ENCODE results near the gene GPR176.

Gene GPR176

DNA sequence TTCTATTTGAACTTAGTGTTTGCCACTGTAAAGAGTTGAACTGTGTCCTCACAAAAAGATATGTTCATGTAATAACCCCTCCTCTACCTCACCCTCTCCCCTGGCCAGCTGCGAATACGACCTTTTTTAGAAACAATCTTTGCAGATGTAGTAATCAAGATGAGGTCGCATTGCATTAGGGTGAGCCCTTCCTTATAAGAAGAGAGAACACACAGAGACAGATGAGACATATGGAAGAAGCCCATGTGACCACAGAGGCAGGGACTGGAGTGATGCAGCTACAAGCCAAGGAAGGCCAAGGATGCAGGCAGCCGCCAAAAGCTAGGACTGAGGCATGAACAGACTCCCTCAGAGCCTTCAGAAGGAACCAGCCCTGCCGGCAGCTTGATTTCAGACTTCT lies 27.6 kb downstream of the GPR176 start:
- Mint-ChIP-seq H3K27me3 (peaks cover 11% of the 10 kb centered on the region), H3K9me3 (no peaks in the 10 kb centered on the region), H3K4me3 (no peak overlapping the region), H3K36me3 (no peaks in the 10 kb centered on the region), H3K4me1 (no peaks in the 10 kb centered on the region), H3K27ac (no peak overlapping the region)
- DNase-seq: no peak
- CTCF ChIA-PET: no interaction called here

- H3K4me1 Mint-ChIP-seq: no peaks in the 10 kb centered on the region
- peaks cover 10% of the 10 kb centered on the region for H3K27me3 Mint-ChIP-seq
- H3K4me3 Mint-ChIP-seq: no peak overlapping the region
- H3K27ac Mint-ChIP-seq: no peak overlapping the region
- H3K9me3 Mint-ChIP-seq: no peaks in the 10 kb centered on the region
- H3K36me3 Mint-ChIP-seq: no peaks in the 10 kb centered on the region
- no peak for DNase-seq
- CTCF ChIA-PET: interaction anchor here (0.8 to 1.1 kb wide), 3 partner anchors 17 to 530 kb away, joined by 3 read pairs; no protein-coding TSS in a partner anchor
Measured at GRCh38 chr15:39890621-39891020, 29.4 kb downstream of the GPR176 start.

DNA sequence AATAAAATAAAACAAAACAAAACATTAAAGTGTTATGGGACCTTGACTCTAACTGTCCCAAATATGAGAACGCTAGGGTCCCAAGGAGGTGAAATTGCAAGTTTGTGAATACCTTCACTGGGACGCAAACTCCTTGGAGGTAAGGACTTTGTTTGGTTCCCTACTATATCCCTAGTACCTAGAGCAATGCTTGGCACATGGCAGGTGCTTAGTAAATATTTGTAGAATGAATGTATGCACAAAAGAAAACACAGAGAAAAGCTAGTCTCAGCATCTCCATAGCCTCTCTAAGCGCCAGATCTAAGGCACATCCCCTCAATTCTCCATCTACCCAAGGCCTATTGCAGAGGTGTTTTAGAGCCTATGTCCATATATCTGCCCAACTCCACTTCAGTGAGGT lies 30.5 kb downstream of the GPR176 start:
- Mint-ChIP-seq H3K27ac (no peak overlapping the region), H3K4me1 (no peaks in the 10 kb centered on the region), H3K4me3 (no peak overlapping the region), H3K9me3 (no peaks in the 10 kb centered on the region), H3K27me3 (peaks cover 13% of the 10 kb centered on the region), H3K36me3 (no peaks in the 10 kb centered on the region)
- CTCF ChIA-PET: interaction anchor here (1.0 to 1.1 kb wide), 2 partner anchors 15 to 218 kb away, joined by 3 read pairs; no protein-coding TSS in a partner anchor
- no peak for DNase-seq

DNA sequence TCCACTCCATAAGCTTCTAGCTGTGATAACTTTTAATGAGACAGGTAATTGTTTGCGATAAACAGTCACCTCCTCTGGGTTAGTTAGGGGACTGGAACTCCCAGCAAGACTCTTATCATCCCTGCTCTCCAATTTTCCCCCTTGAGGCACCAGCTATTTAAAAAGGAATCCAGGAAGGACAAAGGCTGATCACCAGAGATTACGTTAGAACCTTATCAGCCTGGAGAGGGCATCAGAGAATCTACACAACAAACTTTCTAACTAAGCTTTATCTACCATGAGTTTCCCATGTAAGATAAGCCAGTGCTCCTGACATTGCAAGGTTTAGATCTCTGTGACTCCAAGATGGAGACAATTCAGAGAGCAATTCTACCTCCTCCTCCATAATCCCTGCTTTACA lies 31.3 kb downstream of the GPR176 start:
- Mint-ChIP-seq H3K9me3 (no peaks in the 10 kb centered on the region), H3K27ac (no peak overlapping the region), H3K4me3 (no peak overlapping the region), H3K36me3 (no peaks in the 10 kb centered on the region), H3K4me1 (no peaks in the 10 kb centered on the region), H3K27me3 (peaks cover 20% of the 10 kb centered on the region)
- CTCF ChIA-PET: interaction anchor here (0.6 to 2.1 kb wide), 7 partner anchors 14 to 146 kb away, joined by 3 to 11 read pairs (median 4); no protein-coding TSS in a partner anchor
- no peak for DNase-seq

DNA sequence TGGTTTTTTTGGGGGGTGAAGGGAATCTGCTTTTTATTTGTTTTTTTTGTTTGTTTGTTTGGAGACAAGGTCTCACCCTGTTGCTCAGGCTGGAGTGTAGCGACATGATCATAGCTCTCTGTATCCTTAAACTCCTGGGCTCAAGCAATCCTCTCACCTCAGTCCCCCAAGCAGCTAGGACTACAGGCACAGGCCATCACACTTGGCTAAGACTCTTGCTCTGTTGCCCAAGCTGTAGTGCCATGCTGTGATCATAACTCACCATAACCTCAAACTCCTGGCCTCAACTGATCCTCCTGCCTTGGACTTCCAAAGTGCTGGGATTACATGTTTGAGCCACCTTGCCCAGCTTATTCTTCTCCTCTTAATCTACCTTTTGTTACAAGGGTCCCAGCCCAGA lies 31.8 kb downstream of the GPR176 start:
- Mint-ChIP-seq H3K9me3 (no peaks in the 10 kb centered on the region), H3K27me3 (peaks cover 22% of the 10 kb centered on the region), H3K36me3 (no peaks in the 10 kb centered on the region), H3K27ac (no peak overlapping the region), H3K4me1 (no peaks in the 10 kb centered on the region), H3K4me3 (no peak overlapping the region)
- CTCF ChIA-PET: interaction anchor here (0.9 to 2.1 kb wide), 9 partner anchors 12 to 147 kb away, joined by 3 to 11 read pairs (median 4); no protein-coding TSS in a partner anchor
- no peak for DNase-seq

GRCh38 chr15:39887832-39888231 lies 32.2 kb downstream of the GPR176 start:
- Mint-ChIP-seq H3K9me3 (no peaks in the 10 kb centered on the region), H3K4me1 (no peaks in the 10 kb centered on the region), H3K27me3 (peaks cover 22% of the 10 kb centered on the region), H3K36me3 (no peaks in the 10 kb centered on the region), H3K27ac (no peak overlapping the region), H3K4me3 (no peak overlapping the region)
- DNase-seq: peak; percentile 37
- CTCF ChIA-PET: interaction anchor here (0.9 to 2.1 kb wide), 9 partner anchors 12 to 147 kb away, joined by 3 to 11 read pairs (median 4); no protein-coding TSS in a partner anchor

GRCh38 chr15:39887211-39887610 lies 32.9 kb downstream of the GPR176 start:
- no peaks in the 10 kb centered on the region for H3K36me3 Mint-ChIP-seq
- H3K9me3 Mint-ChIP-seq: no peaks in the 10 kb centered on the region
- CTCF ChIA-PET: interaction anchor here (1.0 to 2.1 kb wide), 4 partner anchors 11 to 148 kb away, joined by 3 to 11 read pairs (median 4); no protein-coding TSS in a partner anchor
- no peak overlapping the region for H3K4me3 Mint-ChIP-seq
- H3K27ac Mint-ChIP-seq: no peak overlapping the region
- no peaks in the 10 kb centered on the region for H3K4me1 Mint-ChIP-seq
- H3K27me3 Mint-ChIP-seq: peaks cover 22% of the 10 kb centered on the region
- DNase-seq: no peak

DNA sequence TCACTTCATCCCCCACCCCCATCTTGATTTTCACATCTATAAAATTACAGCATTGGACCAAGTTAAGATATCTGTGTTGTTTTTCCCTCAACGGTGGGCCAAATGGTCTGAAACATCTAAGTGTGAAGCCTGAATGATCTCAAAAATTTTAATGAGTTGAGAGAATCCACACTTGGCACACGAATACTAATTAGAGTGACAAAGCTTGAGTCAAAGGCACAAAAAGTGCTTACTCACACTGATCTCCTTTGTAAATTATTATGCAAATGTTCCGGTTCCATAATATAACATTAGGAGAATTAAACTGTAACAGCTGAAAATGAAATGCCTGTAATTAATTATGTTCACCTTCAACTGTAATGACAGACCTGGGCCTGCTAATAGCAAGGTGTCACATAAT lies 33.6 kb downstream of the GPR176 start:
- Mint-ChIP-seq H3K9me3 (no peaks in the 10 kb centered on the region), H3K27me3 (peaks cover 22% of the 10 kb centered on the region), H3K4me1 (no peaks in the 10 kb centered on the region), H3K4me3 (no peak overlapping the region), H3K27ac (no peak overlapping the region), H3K36me3 (no peaks in the 10 kb centered on the region)
- CTCF ChIA-PET: no interaction called here
- no peak for DNase-seq

DNA sequence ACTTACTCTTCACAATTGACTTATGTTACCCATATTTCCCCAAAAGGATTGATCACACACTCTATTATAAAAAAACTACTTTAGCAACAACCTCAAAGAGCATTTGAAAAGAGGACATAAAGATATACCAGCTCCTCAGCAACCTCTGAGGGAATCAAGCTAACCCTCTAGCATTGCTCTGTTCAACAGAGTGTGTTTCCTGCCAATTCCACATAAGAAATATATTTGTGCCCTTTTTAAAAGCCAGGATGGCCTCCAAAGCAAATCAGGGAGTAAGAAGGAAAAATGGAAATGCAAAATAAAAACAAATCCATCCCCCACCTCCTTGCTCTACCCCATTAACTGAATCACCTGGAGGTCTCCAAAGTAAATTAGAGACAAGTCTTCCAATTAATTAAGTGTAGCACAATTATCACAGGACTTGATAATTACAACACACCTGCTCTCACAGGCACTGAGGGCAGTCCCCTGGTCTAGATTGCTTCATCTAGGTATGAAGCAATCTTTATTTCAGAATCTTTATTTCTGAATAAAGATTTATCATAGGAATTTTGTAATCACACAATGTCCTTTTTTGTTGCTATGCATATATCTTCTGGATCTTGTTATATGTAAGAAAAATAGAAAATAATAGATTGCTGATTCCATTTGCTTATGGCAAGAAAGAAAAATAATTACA lies 34.8 kb downstream of the GPR176 start:
- Mint-ChIP-seq H3K36me3 (no peaks in the 10 kb centered on the region), H3K4me3 (no peak overlapping the region), H3K9me3 (no peaks in the 10 kb centered on the region), H3K4me1 (no peaks in the 10 kb centered on the region), H3K27me3 (peaks cover 22% of the 10 kb centered on the region), H3K27ac (no peak overlapping the region)
- CTCF ChIA-PET: no interaction called here
- no peak for DNase-seq

- no peak overlapping the region for H3K27ac Mint-ChIP-seq
- DNase-seq: no peak
- H3K36me3 Mint-ChIP-seq: no peaks in the 10 kb centered on the region
- no peak overlapping the region for H3K4me3 Mint-ChIP-seq
- peaks cover 22% of the 10 kb centered on the region for H3K27me3 Mint-ChIP-seq
- no peaks in the 10 kb centered on the region for H3K9me3 Mint-ChIP-seq
- H3K4me1 Mint-ChIP-seq: no peaks in the 10 kb centered on the region
- CTCF ChIA-PET: no interaction called here
Measured at GRCh38 chr15:39884351-39884750, 35.7 kb downstream of the GPR176 start.

DNA sequence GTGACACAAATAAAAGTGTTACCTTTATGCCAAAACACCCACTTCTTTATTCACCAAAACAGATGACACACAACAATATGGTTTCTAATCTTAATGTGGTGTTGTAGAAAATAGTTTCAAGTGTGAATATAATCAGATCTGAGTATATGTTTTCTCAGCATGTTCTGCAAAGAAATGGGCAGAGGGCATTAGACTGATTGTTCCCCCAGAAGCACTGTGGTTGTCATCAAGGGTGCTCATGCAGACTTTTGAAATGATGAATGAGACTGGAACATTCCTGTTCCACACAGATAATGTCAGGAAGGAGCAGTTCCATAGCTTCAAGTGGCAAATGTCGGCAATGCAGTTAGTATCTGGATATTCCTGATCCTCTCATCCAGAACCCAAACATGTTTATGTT lies 37.5 kb downstream of the GPR176 start:
- H3K4me3 Mint-ChIP-seq: no peak overlapping the region
- H3K9me3 Mint-ChIP-seq: no peaks in the 10 kb centered on the region
- no peak overlapping the region for H3K27ac Mint-ChIP-seq
- no peak for DNase-seq
- no peaks in the 10 kb centered on the region for H3K4me1 Mint-ChIP-seq
- H3K27me3 Mint-ChIP-seq: peaks cover 21% of the 10 kb centered on the region
- CTCF ChIA-PET: no interaction called here
- H3K36me3 Mint-ChIP-seq: no peaks in the 10 kb centered on the region

GRCh38 chr15:39881790-39882189 lies 38.3 kb downstream of the GPR176 start:
- CTCF ChIA-PET: no interaction called here
- Mint-ChIP-seq H3K36me3 (no peaks in the 10 kb centered on the region), H3K27ac (no peak overlapping the region), H3K4me1 (no peaks in the 10 kb centered on the region), H3K4me3 (no peak overlapping the region), H3K9me3 (no peaks in the 10 kb centered on the region), H3K27me3 (peaks cover 24% of the 10 kb centered on the region)
- no peak for DNase-seq

GRCh38 chr15:39880718-39881387 lies 39.2 kb downstream of the GPR176 start:
- Mint-ChIP-seq H3K27ac (no peak overlapping the region), H3K4me3 (no peak overlapping the region), H3K27me3 (peaks cover 24% of the 10 kb centered on the region), H3K4me1 (no peaks in the 10 kb centered on the region), H3K9me3 (no peaks in the 10 kb centered on the region), H3K36me3 (no peaks in the 10 kb centered on the region)
- no peak for DNase-seq
- CTCF ChIA-PET: no interaction called here

DNA sequence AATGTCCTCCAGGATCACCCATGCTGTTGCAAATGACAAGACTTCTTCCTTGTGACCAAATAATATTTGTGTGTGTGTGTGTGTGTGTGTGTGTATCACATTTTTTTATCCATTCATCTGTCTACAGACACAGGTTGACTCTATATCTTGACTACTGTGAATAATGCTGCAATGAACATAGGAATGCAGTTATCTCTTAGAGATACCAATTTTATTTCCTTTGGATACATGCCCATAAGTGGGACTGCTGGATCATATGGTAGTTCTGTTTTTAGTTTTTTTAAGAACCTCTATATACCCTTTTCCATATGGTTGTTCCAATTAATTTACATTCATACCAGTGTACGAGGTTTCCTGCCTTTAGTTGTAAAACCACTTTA lies 41.7 kb downstream of the GPR176 start:
- H3K9me3 Mint-ChIP-seq: no peaks in the 10 kb centered on the region
- H3K4me3 Mint-ChIP-seq: no peak overlapping the region
- no peaks in the 10 kb centered on the region for H3K4me1 Mint-ChIP-seq
- H3K27ac Mint-ChIP-seq: no peak overlapping the region
- no peaks in the 10 kb centered on the region for H3K36me3 Mint-ChIP-seq
- H3K27me3 Mint-ChIP-seq: peaks cover 13% of the 10 kb centered on the region
- no peak for DNase-seq
- CTCF ChIA-PET: interaction anchor here (2.0 kb wide), 1 partner anchor 89 kb away, joined by 7 read pairs; no protein-coding TSS in a partner anchor

All from activated naive CD4-positive, alpha-beta T cell treated with anti-CD3 and anti-CD28 coated beads, Interleukin-2, amount 10 ng/mL, durations not matched to agents 7 days and 5 days (primary cell).